Gastroesophageal sphincter (tissue), 3 donors: ENCODE data around the gene SPATC1L.

ENCODE experiments used
- POLR2A ChIP-seq, 2 donors: fragments of 450-650 bp; IDR thresholded peaks; one replicate each; pipeline ENCODE4 v1.6.1; 2017; ENCODE audit warnings: antibody characterized with exemption in 2 of 2, mild to moderate bottlenecking in 2 of 2, moderate library complexity in 1 of 2
- TF ChIP-seq, protein P1 (sequence below), 4 experiments: fragments of 200-600 bp in 2 of 4; fragments of 450-650 bp in 2 of 4; sonication (generic) in 1 of 4; IDR thresholded peaks; one replicate each; pipeline ENCODE4 v1.5.1; 2017 to 2019; ENCODE audit warnings: antibody characterized with exemption in 4 of 4, mild to moderate bottlenecking in 2 of 4, moderate library complexity in 2 of 4

DNA sequence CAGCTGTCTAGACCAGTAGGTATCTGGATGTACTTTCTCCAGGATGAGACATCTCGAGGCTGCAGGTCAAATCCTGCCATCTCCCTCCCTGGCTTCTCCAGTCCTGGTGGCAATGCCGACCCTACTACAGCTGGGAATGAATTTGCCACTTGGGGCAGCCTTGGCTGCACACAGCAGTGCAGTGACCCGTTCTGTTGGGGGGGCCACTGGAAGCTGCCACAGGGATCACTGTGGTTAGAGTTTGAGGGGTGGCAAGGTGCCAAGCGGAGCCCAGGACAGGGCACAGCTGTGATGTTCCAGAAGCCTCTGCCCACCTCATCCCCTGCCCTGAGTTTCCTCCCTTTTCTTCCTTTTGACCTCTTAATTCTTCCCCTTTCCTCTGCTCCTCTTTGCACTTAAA, 69.3 kb downstream of the SPATC1L start:
- TF ChIP-seq, protein P1, sequence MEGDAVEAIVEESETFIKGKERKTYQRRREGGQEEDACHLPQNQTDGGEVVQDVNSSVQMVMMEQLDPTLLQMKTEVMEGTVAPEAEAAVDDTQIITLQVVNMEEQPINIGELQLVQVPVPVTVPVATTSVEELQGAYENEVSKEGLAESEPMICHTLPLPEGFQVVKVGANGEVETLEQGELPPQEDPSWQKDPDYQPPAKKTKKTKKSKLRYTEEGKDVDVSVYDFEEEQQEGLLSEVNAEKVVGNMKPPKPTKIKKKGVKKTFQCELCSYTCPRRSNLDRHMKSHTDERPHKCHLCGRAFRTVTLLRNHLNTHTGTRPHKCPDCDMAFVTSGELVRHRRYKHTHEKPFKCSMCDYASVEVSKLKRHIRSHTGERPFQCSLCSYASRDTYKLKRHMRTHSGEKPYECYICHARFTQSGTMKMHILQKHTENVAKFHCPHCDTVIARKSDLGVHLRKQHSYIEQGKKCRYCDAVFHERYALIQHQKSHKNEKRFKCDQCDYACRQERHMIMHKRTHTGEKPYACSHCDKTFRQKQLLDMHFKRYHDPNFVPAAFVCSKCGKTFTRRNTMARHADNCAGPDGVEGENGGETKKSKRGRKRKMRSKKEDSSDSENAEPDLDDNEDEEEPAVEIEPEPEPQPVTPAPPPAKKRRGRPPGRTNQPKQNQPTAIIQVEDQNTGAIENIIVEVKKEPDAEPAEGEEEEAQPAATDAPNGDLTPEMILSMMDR (IDR thresholded peaks at IDR 0.05), result no peak
- no peak for TF ChIP-seq POLR2A (IDR thresholded peaks at IDR 0.05)
